T1000 (cell line): Measurements from ENCODE around the gene UGGT1.
"Not testable (repeated sequence)": the region's sequence is repeated elsewhere in the genome, so short reads cannot be mapped to it uniquely, and the experiment has no call there.

Source experiments
- DNase-seq: peaks from one replicate; lab custom pipeline; 2025; ENCODE audit warnings: mixed read lengths; lab: John Stamatoyannopoulos, UW

The UGGT1 gene

DNA sequence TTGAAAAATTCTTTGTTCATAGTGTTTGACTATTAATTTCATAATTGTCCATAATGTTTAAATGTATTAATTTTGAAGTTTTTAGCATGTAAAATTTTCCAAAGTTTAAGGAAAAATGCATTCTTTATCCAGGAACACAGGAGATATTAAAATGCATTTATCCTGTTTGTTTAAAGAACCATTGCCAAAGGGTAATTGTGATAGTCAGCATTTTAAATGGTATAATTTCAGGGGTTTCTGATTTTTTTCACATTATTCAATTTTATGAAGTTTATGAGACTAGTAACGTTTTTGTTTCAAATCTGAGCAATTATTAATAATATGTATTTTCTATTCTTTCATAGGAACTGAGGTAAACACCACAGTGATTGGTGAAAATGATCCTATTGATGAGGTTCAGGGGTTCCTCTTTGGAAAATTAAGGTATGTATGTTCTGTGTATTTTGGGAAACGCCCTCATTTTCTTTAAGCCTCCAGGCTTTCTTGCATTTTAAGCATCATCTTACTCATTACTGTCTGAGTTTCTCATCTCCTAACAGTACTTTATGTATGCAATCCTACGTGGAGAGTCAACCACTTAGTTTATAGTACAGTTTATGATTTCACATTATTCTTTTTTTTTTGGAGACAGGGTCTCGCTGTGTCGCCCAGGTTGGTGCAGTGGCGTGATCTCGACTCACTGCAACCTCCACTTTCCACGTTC lies 25.1 kb downstream of the UGGT1 start:
- no peak for DNase-seq

DNA sequence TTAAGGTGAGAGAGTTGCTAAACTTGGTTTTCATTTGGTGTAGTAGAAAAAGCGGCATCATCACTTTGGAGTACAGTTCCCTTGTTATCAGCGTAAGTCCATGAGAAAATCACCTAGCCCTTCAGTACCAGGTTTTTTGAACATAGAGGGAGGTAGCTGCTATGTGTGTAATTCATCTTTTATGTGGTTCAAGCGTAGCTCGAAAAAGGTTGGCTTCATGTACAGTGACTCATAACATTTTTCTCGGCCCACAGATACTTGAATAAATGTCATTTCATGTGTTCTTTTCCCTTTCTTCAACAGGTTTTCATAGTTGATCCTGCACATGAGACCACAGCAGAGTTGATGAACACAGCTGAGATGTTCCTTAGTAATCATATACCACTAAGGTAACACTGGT lies 43.6 kb downstream of the UGGT1 start:
- no peak for DNase-seq

DNA sequence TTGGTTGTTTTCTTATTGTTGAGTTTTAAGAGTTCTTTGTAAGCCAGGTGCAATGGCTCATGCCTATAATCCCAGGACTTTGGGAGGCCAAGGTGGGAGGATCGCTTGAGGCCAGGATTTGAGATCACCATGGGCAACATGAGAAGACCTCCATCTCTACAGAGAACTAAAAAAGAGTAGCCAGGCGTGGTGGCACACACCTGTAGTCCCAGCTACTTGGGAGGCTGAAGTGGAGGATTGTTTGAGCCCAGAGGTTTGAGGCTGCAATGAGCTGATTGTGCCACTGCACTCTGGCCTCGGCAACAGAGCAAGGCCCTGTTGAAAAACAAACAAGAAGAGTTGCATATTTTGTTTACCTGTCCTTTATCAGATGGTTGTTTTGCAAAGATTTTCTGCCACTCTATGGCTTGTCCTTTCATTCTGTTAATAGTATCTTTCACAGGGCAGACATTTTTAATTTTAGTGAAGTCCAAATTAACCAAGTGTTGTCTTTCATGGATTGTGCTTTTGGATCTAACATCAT lies 46.2 kb downstream of the UGGT1 start:
- DNase-seq: no peak

DNA sequence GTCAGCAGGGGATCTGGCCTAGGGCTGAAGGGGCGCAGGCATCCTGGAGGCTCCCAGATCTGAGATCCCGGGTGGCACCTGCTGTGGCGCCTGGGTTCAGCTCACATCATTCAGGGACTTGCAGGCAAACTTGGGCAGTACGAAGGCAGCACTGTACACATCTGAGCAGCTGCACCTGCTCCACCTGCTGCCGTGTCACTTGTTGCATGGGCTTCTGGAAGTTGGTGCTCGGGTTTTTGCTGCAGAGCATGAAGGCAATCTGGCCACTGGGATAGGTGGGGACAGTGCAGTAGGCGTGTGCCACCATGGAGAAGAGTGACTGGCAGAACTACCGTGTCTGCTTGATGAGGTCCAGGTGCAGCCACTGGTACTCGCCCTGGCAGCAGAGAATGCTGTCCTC lies 48.6 kb downstream of the UGGT1 start:
- no peak for DNase-seq

DNA sequence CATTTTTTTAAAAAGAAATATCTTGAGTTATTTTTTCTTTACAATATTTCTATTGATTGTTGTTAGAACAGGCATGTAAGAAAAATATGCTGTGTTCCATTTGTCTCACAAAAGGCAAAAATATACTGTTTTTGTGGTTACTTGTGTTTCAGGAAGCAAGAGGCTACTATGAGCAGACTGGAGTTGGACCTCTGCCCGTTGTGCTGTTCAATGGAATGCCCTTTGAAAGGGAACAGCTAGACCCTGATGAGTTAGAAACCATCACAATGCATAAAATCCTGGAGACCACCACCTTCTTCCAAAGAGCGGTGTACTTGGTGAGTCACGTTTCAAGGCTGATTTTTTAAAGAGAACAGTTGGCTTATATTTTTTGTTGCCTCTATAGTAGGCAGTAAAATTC lies 54.7 kb downstream of the UGGT1 start:
- DNase-seq: no peak

DNA sequence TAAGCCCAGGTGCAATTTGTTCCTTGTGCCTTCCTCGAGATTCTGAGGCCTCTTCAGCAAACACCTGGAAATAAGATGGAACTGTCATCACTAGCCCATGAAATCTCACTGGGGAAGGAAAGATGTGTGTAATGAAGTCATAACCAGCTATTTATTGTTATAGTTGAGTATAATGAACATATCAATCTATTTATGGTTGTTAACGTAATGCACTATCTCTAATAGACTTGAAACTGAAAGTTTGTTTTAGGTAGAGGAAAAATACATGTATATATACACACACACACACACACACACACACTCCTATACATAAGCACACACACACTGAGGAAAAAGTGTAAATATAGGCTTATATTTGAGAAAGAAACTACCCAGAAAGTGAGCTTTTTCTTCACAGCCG lies 62.8 kb downstream of the UGGT1 start:
- DNase-seq: no peak

DNA sequence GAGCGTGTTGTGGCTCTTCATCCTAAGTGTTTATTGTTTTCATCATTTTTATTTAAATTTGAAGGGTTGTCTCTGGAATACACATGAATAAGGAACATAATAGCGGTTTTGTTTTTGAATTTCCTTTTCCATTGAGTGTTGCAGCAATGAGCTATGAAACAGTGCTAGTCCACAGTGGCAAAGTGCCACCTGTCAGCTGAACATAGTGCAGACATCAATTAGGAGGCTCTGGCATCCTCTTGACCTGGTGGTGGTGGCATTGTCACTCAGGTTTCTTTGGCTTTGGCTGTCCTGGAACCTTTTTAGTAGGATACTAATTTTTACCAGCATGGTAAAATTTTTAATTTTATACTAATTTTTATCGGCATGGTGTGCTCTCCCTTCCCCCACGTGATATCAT lies 63.2 kb downstream of the UGGT1 start:
- DNase-seq: no peak

DNA sequence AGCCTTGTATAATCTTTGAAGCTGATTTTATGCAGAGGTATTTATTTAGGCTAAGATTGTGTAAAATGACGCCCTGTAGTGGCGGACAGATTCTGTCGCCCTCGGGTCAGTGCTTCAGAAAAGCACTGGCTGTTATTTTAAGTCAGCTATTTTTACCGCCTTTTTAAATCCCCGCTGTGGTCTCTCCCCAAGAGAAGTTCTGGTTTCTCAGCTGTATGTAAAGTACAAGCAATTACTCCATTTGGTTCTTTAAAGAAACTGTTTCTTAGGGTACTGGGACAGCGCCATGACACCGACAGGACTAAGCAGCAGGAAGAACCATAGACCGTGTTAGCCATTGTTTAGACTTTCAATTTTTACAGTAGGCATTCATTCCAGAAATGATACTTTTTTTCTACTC lies 65.0 kb downstream of the UGGT1 start:
- no peak for DNase-seq

DNA sequence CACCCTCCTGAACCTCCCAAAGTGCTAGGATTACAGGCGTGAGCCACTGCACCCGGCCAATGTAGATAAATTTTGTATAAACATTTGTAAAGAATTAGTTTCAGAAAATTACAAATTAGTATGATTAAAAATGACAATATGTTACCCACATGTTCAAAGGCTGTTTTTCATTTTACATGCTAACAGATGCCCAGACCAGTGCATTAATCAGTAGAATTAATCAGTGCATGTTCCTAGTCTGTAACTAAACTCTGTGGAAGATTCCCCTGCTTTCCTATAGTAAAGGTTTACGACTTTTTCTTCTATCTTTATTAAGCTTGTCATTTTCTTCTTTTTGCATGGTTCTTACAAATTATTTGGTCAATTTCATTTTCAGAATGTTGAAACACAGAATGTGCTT lies 65.8 kb downstream of the UGGT1 start:
- no peak for DNase-seq

DNA sequence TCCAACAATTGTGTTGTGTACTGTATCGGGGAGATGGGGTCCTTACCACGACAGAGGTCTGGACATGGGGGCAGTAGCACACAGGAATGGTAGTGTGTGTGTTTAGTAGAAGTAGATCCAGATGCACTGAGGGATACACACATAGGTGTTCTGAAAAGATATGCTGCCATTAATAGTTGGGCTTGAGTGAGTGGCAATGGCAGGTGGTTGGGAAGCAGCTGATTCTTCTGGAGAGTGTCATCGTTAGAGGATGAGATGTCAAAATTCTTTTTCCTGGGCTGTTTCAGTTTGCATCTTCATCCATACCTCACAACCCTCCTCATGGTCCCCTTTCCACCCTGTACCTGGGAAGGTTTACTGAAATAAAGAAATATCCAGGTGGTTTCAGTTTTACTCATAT lies 66.6 kb downstream of the UGGT1 start:
- no peak for DNase-seq

DNA sequence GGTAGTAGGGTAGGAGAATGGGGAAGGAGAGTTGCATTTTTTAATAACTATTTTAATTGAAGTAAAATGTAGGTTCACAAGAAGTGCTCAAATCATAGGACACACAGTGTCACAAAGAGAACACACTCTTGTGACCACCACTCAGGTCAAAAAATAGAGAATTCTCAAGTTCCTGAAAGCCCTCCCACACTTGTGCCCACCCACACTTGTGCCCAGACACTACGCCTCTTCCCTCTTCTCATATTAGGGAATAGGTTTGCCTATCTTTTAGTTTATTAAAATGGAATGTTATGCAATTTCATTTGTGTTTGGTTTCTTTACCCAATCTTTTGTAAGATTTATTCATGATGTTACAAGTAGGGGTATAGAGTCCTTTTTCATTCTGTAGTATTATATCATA lies 67.2 kb downstream of the UGGT1 start:
- DNase-seq: no peak

DNA sequence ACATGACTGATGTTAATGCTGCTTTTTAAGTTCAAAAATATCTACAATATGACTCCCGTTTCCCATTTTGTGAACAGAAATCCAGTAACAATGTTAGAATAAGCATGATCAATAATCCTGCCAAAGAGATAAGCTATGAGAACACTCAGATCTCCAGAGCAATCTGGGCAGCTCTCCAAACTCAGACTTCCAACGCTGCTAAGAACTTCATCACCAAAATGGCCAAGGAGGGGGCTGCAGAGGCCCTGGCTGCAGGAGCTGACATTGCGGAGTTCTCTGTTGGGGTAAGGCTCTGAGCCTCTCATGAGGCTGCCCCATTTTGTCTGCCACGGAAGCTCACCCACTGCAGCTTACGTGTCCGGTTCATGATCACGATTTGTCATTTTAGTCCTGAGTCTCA lies 68.4 kb downstream of the UGGT1 start:
- DNase-seq: no peak

DNA sequence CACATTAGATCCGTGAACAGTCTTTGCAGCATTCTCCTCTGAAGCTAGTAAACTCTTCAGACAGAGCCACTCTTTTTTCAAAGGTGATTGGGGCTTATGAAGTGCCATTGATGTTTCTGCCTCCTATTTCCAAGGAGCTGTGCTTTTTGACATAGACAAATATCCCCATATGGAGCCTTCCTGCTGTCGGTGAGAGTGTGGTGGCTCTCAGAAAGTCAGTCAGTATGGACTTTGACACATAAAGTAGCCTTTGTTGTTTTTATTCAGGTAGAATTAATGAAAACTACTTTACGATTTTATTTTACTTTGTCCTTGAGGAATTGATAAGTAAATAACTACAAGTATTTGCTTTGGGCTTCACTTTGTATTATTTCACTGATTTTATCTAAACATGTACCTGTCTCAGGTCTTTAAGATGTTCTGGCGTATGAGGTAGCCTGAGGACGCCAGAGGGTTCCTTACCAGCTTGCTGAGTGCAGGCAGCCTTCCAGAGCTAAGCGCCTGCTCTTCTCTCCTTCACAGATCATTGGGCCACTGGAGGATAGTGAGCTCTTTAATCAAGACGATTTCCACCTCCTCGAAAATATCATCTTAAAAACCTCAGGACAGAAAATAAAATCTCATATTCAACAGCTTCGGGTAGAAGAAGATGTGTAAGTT lies 69.7 kb downstream of the UGGT1 start:
- no peak for DNase-seq

DNA sequence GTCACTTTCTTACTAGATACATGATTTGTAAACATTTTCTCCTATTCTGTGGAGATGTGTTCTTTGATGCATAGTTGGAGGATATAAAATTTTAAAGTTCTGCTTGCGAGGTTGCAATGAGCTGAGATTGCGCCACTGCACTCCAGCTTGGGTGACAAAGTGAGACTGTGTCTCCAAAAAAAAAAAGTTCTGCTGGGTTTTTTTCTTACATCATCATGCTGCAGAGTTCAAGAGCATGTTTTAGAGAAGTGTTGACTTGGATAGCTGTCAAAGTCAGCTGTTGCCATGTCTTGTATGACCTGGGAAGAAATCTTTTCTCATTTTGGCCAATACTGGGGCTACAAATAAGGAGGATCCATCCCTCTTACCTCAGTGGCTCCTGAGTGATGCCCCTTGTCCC lies 71.3 kb downstream of the UGGT1 start:
- no peak for DNase-seq

DNA sequence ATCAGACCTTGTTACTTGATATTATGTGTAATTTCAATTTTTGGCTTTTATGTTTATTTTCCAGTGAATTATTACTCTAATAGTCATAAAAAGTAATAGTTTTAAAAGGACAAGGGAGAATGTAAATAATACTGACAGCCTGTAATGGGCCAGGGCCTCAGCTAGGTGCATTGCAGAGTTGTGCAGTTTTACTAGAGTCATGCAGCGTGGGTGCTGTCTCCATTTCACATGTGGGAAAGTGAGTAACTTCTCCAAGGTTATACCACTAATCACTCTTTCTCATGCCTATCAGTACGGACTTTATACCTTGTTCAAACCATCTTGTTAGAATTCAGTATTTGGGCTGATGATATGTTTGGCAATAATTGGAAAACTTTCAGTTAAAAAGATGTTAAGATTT lies 73.3 kb downstream of the UGGT1 start:
- DNase-seq: no peak

DNA sequence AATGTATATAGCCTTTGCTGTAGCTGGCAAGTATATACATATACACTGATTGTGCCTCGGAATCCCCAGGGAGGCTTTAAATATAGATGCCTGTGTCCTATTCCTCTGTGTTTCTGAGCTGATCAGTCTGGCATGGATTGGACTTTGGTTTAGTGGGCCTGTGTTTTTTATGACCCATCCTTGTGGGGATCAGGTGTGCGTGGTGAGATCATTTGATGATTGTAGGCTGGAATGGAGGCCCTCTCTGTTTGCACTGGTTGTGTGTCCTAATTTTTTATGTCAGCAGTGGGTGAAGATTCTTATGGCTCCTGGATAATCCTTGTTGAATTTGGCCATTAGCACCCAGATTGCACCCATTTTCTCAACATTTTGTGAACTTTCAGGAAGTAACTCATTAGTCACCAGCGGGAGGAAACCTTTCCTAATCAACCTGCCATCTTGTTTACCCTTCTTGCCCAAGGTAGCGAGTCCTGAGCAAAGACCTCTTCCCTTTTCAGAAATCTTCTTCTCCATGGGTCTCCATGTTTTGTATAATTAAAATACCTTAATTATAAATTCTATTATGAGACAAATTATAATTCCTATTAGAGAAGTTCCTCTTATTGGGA lies 75.8 kb downstream of the UGGT1 start:
- no peak for DNase-seq

DNA sequence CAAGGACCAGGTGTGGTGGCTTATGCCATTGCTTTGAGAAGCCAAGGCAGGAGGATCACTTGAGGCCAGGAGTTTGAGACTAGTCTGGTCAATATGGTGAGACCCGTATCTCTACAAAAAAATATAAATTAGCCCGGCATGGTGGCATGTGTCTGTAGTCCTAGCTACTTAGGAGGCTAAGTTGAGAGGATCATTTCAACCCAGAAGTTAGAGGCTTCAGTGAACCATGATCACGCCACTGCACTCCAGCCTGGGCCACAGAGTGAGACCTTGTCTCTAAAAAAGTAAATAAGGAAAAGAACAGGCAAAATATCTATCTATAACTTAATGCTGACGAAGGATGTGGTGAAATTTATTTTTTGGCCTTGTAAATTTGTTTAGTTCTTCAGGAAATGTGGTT lies 78.1 kb downstream of the UGGT1 start:
- DNase-seq: no peak

DNA sequence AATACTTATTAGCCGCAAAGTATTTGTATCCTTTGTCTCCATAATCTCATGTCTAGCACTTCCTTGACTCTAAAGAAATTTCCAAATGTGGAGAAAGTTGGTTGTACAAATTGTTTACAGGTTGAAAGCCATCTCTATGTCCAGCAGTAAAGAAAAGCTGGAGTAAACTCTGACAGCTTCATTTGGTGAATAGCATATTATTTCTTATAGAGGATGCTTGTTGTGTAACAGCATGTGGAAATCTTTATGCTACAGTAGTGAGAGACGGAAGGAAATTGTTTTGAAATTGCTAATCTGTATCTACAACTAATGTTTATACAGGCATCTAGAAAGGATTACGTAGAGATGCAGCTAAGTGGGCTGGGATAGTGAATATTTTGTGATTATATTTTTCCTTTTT lies 78.5 kb downstream of the UGGT1 start:
- no peak for DNase-seq

DNA sequence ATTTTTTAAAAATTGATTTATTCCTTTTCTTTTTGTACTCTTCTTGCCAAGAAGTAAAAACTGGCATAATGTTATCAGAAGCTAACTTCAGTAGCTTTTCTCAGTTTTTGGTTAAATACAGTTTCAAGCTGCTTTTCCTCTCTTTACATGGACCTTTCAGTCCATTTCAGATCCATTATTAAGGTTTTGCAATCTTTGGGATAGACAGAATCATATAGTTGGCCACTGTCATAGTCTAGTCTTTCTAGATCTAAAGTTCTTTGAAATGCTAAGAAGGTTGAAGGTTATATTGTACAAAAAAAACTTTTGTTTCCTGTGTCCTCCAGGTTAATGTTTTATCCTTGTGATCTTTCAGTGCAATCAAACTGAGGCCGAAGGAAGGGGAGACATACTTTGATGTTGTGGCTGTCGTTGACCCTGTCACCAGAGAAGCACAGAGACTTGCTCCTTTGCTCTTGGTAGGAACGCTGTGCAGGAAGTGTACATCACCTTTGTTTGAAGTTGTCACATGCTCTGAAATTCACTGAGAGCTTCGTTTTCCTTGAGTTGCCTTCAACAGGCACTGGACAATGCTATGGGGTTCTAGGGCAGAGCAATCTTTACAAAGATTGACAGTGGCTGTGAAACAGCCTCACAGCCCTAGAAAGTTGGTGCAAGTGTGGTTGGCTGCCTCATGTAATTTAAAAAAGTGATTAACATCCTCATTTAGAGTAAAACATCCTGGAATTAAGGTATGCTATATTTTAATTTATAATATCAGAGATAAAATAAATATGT lies 79.1 kb downstream of the UGGT1 start:
- DNase-seq: no peak

DNA sequence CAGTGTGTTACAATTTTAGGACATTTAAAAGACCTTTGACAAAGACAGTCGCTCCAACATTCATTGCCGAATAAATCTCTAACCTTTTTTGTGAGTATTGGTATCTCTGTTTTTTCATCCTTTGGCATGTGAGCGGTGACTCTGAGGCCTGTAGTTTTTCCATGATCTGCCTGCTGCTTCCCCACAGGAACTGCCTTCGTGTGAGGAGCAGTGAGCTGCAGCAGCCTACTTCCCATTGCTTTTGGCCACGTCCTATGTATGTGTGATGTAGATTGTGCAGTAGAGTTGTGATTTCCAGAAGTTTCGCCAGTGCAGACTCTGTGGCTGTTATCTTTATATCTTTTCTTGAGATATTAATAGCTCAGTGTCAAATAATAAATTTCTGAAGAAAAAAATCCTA lies 79.8 kb downstream of the UGGT1 start:
- no peak for DNase-seq

DNA sequence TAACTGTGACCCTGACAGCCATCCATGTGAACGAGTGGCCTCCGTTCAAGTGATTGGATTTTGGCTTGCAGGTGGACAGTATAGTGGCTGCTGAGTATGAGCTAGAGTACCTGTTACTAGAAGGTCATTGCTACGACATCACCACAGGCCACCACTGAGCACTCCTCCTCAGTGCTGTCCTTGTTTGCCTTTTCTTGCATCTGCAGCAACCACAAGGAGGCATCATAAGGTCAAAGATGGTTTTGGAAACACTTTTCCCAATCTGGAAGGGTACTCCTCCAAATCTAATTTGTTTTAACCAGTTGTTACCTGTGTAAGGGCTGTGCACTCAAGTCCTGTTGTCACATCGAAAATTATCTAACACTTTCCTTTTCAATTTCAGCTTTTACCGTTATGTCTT lies 81.2 kb downstream of the UGGT1 start:
- no peak for DNase-seq

DNA sequence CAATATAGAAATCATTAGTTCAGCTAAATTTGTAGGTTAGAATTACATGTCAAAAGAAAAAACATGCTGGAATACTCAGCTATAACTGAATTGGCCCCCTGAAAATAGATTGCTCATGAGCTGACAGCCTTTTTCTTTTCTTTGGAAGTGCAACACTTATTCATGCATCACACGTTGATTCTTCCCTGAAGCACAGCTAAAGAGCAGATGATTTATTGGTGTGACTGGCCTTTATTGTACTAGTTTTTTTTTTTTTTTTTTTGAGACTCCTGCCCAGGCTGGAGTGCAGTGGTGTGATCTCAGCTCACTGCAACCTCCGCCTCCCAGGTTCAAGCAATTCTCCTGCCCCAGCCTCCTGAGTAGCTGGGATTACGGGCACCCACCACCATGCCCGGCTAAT lies 83.1 kb downstream of the UGGT1 start:
- not testable (repeated sequence) for DNase-seq

DNA sequence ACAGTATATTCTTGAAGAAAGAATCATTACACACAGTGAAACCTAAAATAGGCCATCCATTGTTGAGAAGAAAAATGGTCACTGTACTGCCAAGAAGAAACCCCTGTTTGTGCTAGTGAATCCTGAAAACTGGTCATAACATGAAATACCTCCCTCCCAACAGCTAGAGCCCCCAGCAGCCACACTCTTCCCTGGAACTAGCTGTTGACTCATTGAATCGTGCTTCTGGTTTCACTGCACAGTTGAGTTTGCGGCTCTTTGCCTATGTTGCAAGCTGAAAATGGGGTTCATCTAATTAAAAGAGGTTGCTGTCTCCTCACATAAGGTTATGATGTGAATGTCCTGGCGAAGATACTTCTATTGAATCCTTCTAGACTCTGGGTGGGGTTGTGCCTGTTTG lies 86.3 kb downstream of the UGGT1 start:
- DNase-seq: no peak
